K562 (cell line): ENCODE measurements around the gene SPAG4. TPM values are rescaled to one million over a fixed set of nuclear protein-coding genes. Genes with fewer than 3 reads are reported as not detected.

ENCODE experiments used
- ATAC-seq: fragments of 200-7000 bp; cut with Tn5 transposase; 3 replicates; pipeline ENCODE4 v1.9.1; 2020; ENCODE audit warnings: moderate library complexity
- BruUV-seq: library from RNA; stranded (reverse); fragments of 400-500 nt; replicated peaks from 2 replicates; lab custom pipeline; 2021; lab: Mats Ljungman, UMichigan
- CTCF ChIA-PET: fragments of 300-600 bp; formaldehyde crosslinking; extraction: SDS; loops from one replicate; lab custom pipeline; 2021; ENCODE audit warnings: low intra/inter-chr PET ratio; lab: Yijun Ruan, JAX
- POLR2A ChIA-PET: fragments of 300-600, 350-650 bp; sonication (Branson Sonifier 250); formaldehyde crosslinking; extraction: SDS; loops from one replicate; lab custom pipeline; 2021; ENCODE audit warnings: antibody characterized with exemption, inconsistent platforms; lab: Yijun Ruan, JAX
- DNase-seq, 4 experiments: peaks; one replicate each; pipeline versions ENCODE4 v3.0.0 to v3.0.0-alpha.2; 2011 to 2018; ENCODE audit warnings: low spot score in 3 of 4, mixed read lengths in 3 of 4; ENCODE audit errors: extremely low read depth in 1 of 4
- FAIRE-seq: peaks from 2 replicates; lab custom pipeline; 2011; peaks lifted over from hg19 to GRCh38; lab: Jason Lieb, UNC
- H2AFZ ChIP-seq: 2 replicates; pipeline ENCODE4 v1.6.0; 2011; ENCODE audit warnings: low read depth, low read length, control low read depth, inconsistent platforms
- H3K27ac ChIP-seq: fragments of 200-600 bp; 3 replicates; pipeline ENCODE4 v1.8.0; 2011; ENCODE audit warnings: low read depth, mild to moderate bottlenecking, control low read depth, inconsistent platforms, low read length, moderate library complexity, mixed read lengths; ENCODE audit errors: extremely low read depth
- H3K27me3 ChIP-seq, 2 experiments: fragments of 300-600 bp in 1 of 2; 2 replicates in 1 of 2; 3 replicates in 1 of 2; pipeline versions ENCODE4 v1.6.0 to v1.8.0; 2011; ENCODE audit warnings: inconsistent platforms in 2 of 2, low read length in 2 of 2, mild to moderate bottlenecking in 1 of 2, mixed read lengths in 1 of 2, moderate library complexity in 1 of 2; ENCODE audit not compliant: control insufficient read depth in 2 of 2, insufficient read depth in 2 of 2
- H3K36me3 ChIP-seq: fragments of 300-600 bp; 3 replicates; pipeline ENCODE4 v1.8.0; 2011; ENCODE audit warnings: mild to moderate bottlenecking, low read length, inconsistent platforms; ENCODE audit not compliant: control insufficient read depth, insufficient read depth
- H3K4me1 ChIP-seq, 2 experiments: fragments of 200-600 bp in 1 of 2; replicated peaks in 1 of 2; 2 replicates in 1 of 2; 3 replicates in 1 of 2; pipeline versions ENCODE4 v1.5.1 to v1.8.0; 2011; ENCODE audit warnings: inconsistent platforms in 2 of 2, low read length in 2 of 2, mild to moderate bottlenecking in 1 of 2, mixed read lengths in 1 of 2, moderate library complexity in 1 of 2; ENCODE audit not compliant: control insufficient read depth in 2 of 2, insufficient read depth in 2 of 2
- H3K4me2 ChIP-seq: 2 replicates; pipeline ENCODE4 v1.6.1; 2011; ENCODE audit warnings: low read length, control low read depth, inconsistent platforms, mixed read lengths; ENCODE audit not compliant: insufficient read depth
- H3K4me3 ChIP-seq: fragments of 200-600 bp; sonication (generic), shearing (Covaris generic); 2 replicates; pipeline ENCODE4 v1.5.1; 2016; ENCODE audit warnings: control low read depth, inconsistent platforms
- H3K79me2 ChIP-seq: fragments of 200-600 bp; 3 replicates; pipeline ENCODE4 v1.8.0; 2011; ENCODE audit warnings: low read length, inconsistent platforms; ENCODE audit not compliant: control insufficient read depth, insufficient read depth
- H3K9ac ChIP-seq, 2 experiments: 2 replicates each; pipeline versions ENCODE4 v1.6.0 to v1.6.1; 2011; ENCODE audit warnings: low read depth in 2 of 2, low read length in 2 of 2, control low read depth in 1 of 2, inconsistent platforms in 1 of 2, mild to moderate bottlenecking in 1 of 2, mixed read lengths in 1 of 2; ENCODE audit not compliant: insufficient read depth in 1 of 2
- H3K9me1 ChIP-seq: one replicate; pipeline ENCODE4 v1.6.0; 2011; ENCODE audit warnings: inconsistent platforms, mild to moderate bottlenecking, low read length, moderate library complexity; ENCODE audit not compliant: control insufficient read depth, insufficient read depth
- H3K9me3 ChIP-seq: replicated peaks from 2 replicates; pipeline ENCODE4 v1.5.1; 2011; ENCODE audit warnings: low read depth, low read length, inconsistent platforms; ENCODE audit not compliant: control insufficient read depth, insufficient read depth
- H4K20me1 ChIP-seq: replicated peaks from 2 replicates; pipeline ENCODE4 v1.6.1; 2011; ENCODE audit warnings: low read length, inconsistent platforms, mixed read lengths; ENCODE audit not compliant: control insufficient read depth, insufficient read depth
- DNMT1 ChIP-seq: fragments of 450-650 bp; IDR thresholded peaks from 2 replicates; pipeline ENCODE4 v1.6.1; 2016; ENCODE audit warnings: antibody characterized with exemption, mild to moderate bottlenecking
- EHMT2 ChIP-seq: fragments of 450-650 bp; IDR thresholded peaks from 2 replicates; pipeline ENCODE4 v1.6.1; 2018; ENCODE audit warnings: antibody characterized with exemption
- HMGN3 ChIP-seq: IDR thresholded peaks from 2 replicates; pipeline ENCODE4 v1.6.1; 2011; ENCODE audit warnings: borderline replicate concordance, low read depth, mild to moderate bottlenecking, mixed read lengths, low read length; ENCODE audit not compliant: insufficient read length; ENCODE audit errors: extremely low read depth
- HSF4 ChIP-seq: fragments of 250-450 bp; sonication (Bioruptor Pico); IDR thresholded peaks from 2 replicates; pipeline ENCODE4 v2.1.2; 2022; ENCODE audit warnings: mild to moderate bottlenecking, moderate library complexity, borderline replicate concordance
- POLR2H ChIP-seq: IDR thresholded peaks from 2 replicates; pipeline ENCODE4 v1.6.1; 2016; ENCODE audit warnings: missing genetic modification characterization, low read depth, mild to moderate bottlenecking, control low read depth, missing compliant biosample characterization, moderate library complexity
- U2AF1 ChIP-seq: fragments of 200-400 bp; formaldehyde crosslinking; optimal IDR thresholded peaks from 2 replicates; pipeline ENCODE3; 2017; ENCODE audit warnings: mild to moderate bottlenecking, low read depth, low read length, moderate library complexity
- ZFP1 ChIP-seq: fragments of 450-650 bp; formaldehyde crosslinking; IDR thresholded peaks from 2 replicates; pipeline ENCODE4 v1.4.0; 2020; ENCODE audit warnings: mild to moderate bottlenecking, mixed read lengths
- ZNF143 ChIP-seq: sonication (generic); formaldehyde crosslinking; IDR thresholded peaks from 2 replicates; pipeline ENCODE4 v1.9.0; 2022; ENCODE audit warnings: mild to moderate bottlenecking, missing genetic modification reagents
- in situ Hi-C: fragments of 300-500 bp; cut with MboI; formaldehyde crosslinking; loops from 4 replicates; pipeline ENCODE4 v1.15.0; 2018; ENCODE audit warnings: inconsistent platforms, mixed read lengths
- intact Hi-C: fragments of 100-400 bp; cut with micrococcal nuclease; formaldehyde crosslinking; loops from 2 replicates; pipeline ENCODE4 v1.14.2; 2022
- polyA plus RNA-seq, 8 experiments: library from polyadenylated mRNA; depleted of rRNA in 4 of 8; stranded (reverse) in 5 of 8; unstranded in 3 of 8; fragments of >200 nt; fragmentation: Nextera tagmentation in 2 of 8; fragmentation: Illumina TruSeq in 1 of 8; extraction: Ambion mirVana in 2 of 8; extraction: Trizol in 1 of 8; gene quantifications; 2 replicates each; pipeline versions ENCODE4 v1.2.1 to v1.2.3, GENCODE V29; 2011 to 2014; ENCODE audit warnings: inconsistent platforms in 1 of 8, missing spikeins in 1 of 8
- total RNA-seq, 7 experiments: library from RNA; depleted of rRNA in 6 of 7; stranded (reverse); fragments of >200 nt in 6 of 7; fragmentation: Illumina TruSeq in 2 of 7; extraction: Trizol in 2 of 7; gene quantifications; 2 replicates each; pipeline versions ENCODE4 v1.2.1 to v1.2.3, GENCODE V29; 2011 to 2021; ENCODE audit warnings: low replicate concordance in 1 of 7
- TF ChIP-seq, protein P1 (sequence below), 2 experiments: IDR thresholded peaks in 1 of 2; conservative IDR thresholded peaks in 1 of 2; 2 replicates each; pipeline ENCODE4 v1.6.1; 2016; ENCODE audit warnings: low read depth in 2 of 2, mild to moderate bottlenecking in 1 of 2, missing compliant biosample characterization in 1 of 2, missing genetic modification characterization in 1 of 2, moderate library complexity in 1 of 2

SPAG4 gene
- total and polyA plus RNA-seq, 9 of the 15 experiments (the other 6 are each of a cell fraction or from before 2014, with no cell fraction given), result 1.6 to 11.4 (median 4.6) TPM

DNA sequence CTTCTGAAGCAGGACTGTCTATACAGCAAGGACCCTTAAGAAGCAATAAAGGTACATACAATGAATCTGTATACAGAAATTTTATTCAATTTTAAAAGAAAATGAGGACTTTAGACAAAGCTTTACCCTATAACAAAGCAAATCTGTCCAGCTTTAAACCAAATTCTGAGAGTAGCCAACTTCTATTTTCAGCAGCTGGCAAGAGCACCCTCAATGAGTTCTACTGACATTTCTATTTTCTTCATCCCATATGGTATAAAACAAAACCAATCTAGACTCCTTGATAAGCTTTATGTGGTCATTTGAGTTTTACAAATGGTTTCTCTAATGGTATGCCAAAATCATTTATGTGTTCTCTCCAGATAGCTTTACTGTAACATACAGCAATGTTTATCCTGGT lies 36.3 kb downstream of the SPAG4 start:
- Histone ChIP-seq H2AFZ (no peak overlapping the region), H3K4me1 (no peaks in the 10 kb centered on the region; a peak in 1 of 5 replicates), H3K4me2 (no peak overlapping the region), H3K9me3 (no peaks in the 10 kb centered on the region), H3K27ac (no peak overlapping the region), H3K4me3 (no peak overlapping the region), H3K27me3 (no peaks in the 10 kb centered on the region), H3K79me2 (peaks cover 94% of the 10 kb centered on the region), H3K9ac (no peak overlapping the region), H3K9me1 (no peaks in the 10 kb centered on the region), H4K20me1 (peaks cover 17% of the 10 kb centered on the region; the same call in 1 of the 2 replicates), H3K36me3 (peaks cover 75% of the 10 kb centered on the region)
- in situ Hi-C loops (no loop called here), intact Hi-C loops (no loop called here)
- FAIRE-seq (no peak), ATAC-seq (no peak), DNase-seq (no peak)
- no TSS peak for BruUV-seq
- no peak for TF ChIP-seq HSF4 (CRISPR knock-in tag)
- TF ChIP-seq, protein P1, sequence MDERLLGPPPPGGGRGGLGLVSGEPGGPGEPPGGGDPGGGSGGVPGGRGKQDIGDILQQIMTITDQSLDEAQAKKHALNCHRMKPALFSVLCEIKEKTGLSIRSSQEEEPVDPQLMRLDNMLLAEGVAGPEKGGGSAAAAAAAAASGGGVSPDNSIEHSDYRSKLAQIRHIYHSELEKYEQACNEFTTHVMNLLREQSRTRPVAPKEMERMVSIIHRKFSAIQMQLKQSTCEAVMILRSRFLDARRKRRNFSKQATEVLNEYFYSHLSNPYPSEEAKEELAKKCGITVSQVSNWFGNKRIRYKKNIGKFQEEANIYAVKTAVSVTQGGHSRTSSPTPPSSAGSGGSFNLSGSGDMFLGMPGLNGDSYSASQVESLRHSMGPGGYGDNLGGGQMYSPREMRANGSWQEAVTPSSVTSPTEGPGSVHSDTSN (CRISPR knock-in tag; IDR thresholded peaks at IDR 0.05; ENCODE audit: low read depth), result no peak
- TF ChIP-seq, protein P1 (tag; conservative IDR thresholded peaks at IDR 0.05; ENCODE audit: low read depth), result no peak
- no peak for TF ChIP-seq EHMT2
- TF ChIP-seq ZNF143 (CRISPR knock-in tag), result no peak
- TF ChIP-seq ZFP1, result no peak
- TF ChIP-seq HMGN3, result no peak
- no peak for TF ChIP-seq U2AF1
- no peak for TF ChIP-seq DNMT1
- no peak for TF ChIP-seq POLR2H (tag)
- CTCF ChIA-PET, result no interaction called here
- POLR2A ChIA-PET, result interaction anchor here (0.7 to 1.4 kb wide), 7 partner anchors 8 to 169 kb away, joined by 3 to 11 read pairs (median 4); no protein-coding TSS in a partner anchor
